K562 (cell line): Measurements from ENCODE around the gene HDAC1. TPM values are rescaled to one million over a fixed set of nuclear protein-coding genes. Genes with fewer than 3 reads are reported as not detected.

Experiments used
- ATAC-seq: fragments of 200-7000 bp; cut with Tn5 transposase; 3 replicates; pipeline ENCODE4 v1.9.1; 2020; ENCODE audit warnings: moderate library complexity
- BruUV-seq: library from RNA; stranded (reverse); fragments of 400-500 nt; replicated peaks from 2 replicates; lab custom pipeline; 2021; lab: Mats Ljungman, UMichigan
- CTCF ChIA-PET: fragments of 300-600 bp; formaldehyde crosslinking; extraction: SDS; loops from one replicate; lab custom pipeline; 2021; ENCODE audit warnings: low intra/inter-chr PET ratio; lab: Yijun Ruan, JAX
- POLR2A ChIA-PET: fragments of 300-600, 350-650 bp; sonication (Branson Sonifier 250); formaldehyde crosslinking; extraction: SDS; loops from one replicate; lab custom pipeline; 2021; ENCODE audit warnings: antibody characterized with exemption, inconsistent platforms; lab: Yijun Ruan, JAX
- DNase-seq, 4 experiments: peaks; one replicate each; pipeline versions ENCODE4 v3.0.0 to v3.0.0-alpha.2; 2011 to 2018; ENCODE audit warnings: low spot score in 3 of 4, mixed read lengths in 3 of 4; ENCODE audit errors: extremely low read depth in 1 of 4
- FAIRE-seq: peaks from 2 replicates; lab custom pipeline; 2011; peaks lifted over from hg19 to GRCh38; lab: Jason Lieb, UNC
- H2AFZ ChIP-seq: 2 replicates; pipeline ENCODE4 v1.6.0; 2011; ENCODE audit warnings: low read depth, low read length, control low read depth, inconsistent platforms
- H3K27ac ChIP-seq: fragments of 200-600 bp; 3 replicates; pipeline ENCODE4 v1.8.0; 2011; ENCODE audit warnings: low read depth, mild to moderate bottlenecking, control low read depth, inconsistent platforms, low read length, moderate library complexity, mixed read lengths; ENCODE audit errors: extremely low read depth
- H3K27me3 ChIP-seq, 2 experiments: fragments of 300-600 bp in 1 of 2; 2 replicates in 1 of 2; 3 replicates in 1 of 2; pipeline versions ENCODE4 v1.6.0 to v1.8.0; 2011; ENCODE audit warnings: inconsistent platforms in 2 of 2, low read length in 2 of 2, mild to moderate bottlenecking in 1 of 2, mixed read lengths in 1 of 2, moderate library complexity in 1 of 2; ENCODE audit not compliant: control insufficient read depth in 2 of 2, insufficient read depth in 2 of 2
- H3K36me3 ChIP-seq: fragments of 300-600 bp; 3 replicates; pipeline ENCODE4 v1.8.0; 2011; ENCODE audit warnings: mild to moderate bottlenecking, low read length, inconsistent platforms; ENCODE audit not compliant: control insufficient read depth, insufficient read depth
- H3K4me1 ChIP-seq, 2 experiments: fragments of 200-600 bp in 1 of 2; replicated peaks in 1 of 2; 2 replicates in 1 of 2; 3 replicates in 1 of 2; pipeline versions ENCODE4 v1.5.1 to v1.8.0; 2011; ENCODE audit warnings: inconsistent platforms in 2 of 2, low read length in 2 of 2, mild to moderate bottlenecking in 1 of 2, mixed read lengths in 1 of 2, moderate library complexity in 1 of 2; ENCODE audit not compliant: control insufficient read depth in 2 of 2, insufficient read depth in 2 of 2
- H3K4me2 ChIP-seq: 2 replicates; pipeline ENCODE4 v1.6.1; 2011; ENCODE audit warnings: low read length, control low read depth, inconsistent platforms, mixed read lengths; ENCODE audit not compliant: insufficient read depth
- H3K4me3 ChIP-seq: fragments of 200-600 bp; sonication (generic), shearing (Covaris generic); 2 replicates; pipeline ENCODE4 v1.5.1; 2016; ENCODE audit warnings: control low read depth, inconsistent platforms
- H3K79me2 ChIP-seq: fragments of 200-600 bp; 3 replicates; pipeline ENCODE4 v1.8.0; 2011; ENCODE audit warnings: low read length, inconsistent platforms; ENCODE audit not compliant: control insufficient read depth, insufficient read depth
- H3K9ac ChIP-seq, 2 experiments: 2 replicates each; pipeline versions ENCODE4 v1.6.0 to v1.6.1; 2011; ENCODE audit warnings: low read depth in 2 of 2, low read length in 2 of 2, control low read depth in 1 of 2, inconsistent platforms in 1 of 2, mild to moderate bottlenecking in 1 of 2, mixed read lengths in 1 of 2; ENCODE audit not compliant: insufficient read depth in 1 of 2
- H3K9me1 ChIP-seq: one replicate; pipeline ENCODE4 v1.6.0; 2011; ENCODE audit warnings: inconsistent platforms, mild to moderate bottlenecking, low read length, moderate library complexity; ENCODE audit not compliant: control insufficient read depth, insufficient read depth
- H3K9me3 ChIP-seq: replicated peaks from 2 replicates; pipeline ENCODE4 v1.5.1; 2011; ENCODE audit warnings: low read depth, low read length, inconsistent platforms; ENCODE audit not compliant: control insufficient read depth, insufficient read depth
- H4K20me1 ChIP-seq: replicated peaks from 2 replicates; pipeline ENCODE4 v1.6.1; 2011; ENCODE audit warnings: low read length, inconsistent platforms, mixed read lengths; ENCODE audit not compliant: control insufficient read depth, insufficient read depth
- KAT8 ChIP-seq: fragments of 450-650 bp; IDR thresholded peaks from 2 replicates; pipeline ENCODE4 v1.6.1; 2016; ENCODE audit warnings: low read depth, mild to moderate bottlenecking
- NFXL1 ChIP-seq: fragments of 450-650 bp; formaldehyde crosslinking; IDR thresholded peaks from 2 replicates; pipeline ENCODE4 v1.4.0; 2021; ENCODE audit warnings: mild to moderate bottlenecking
- SUPT5H ChIP-seq: fragments of 450-650 bp; IDR thresholded peaks from 2 replicates; pipeline ENCODE4 v1.6.1; 2016
- ZBTB7A ChIP-seq: IDR thresholded peaks from 2 replicates; pipeline ENCODE4 v1.6.1; 2011; ENCODE audit warnings: low read depth, mild to moderate bottlenecking, low read length, moderate library complexity, borderline replicate concordance; ENCODE audit not compliant: control insufficient read depth
- WGBS: fragments of 100-300 bp; shearing (Covaris generic); methylation state at CpG from one replicate; pipeline ENCODE4 v1.1.6; 2016; ENCODE audit warnings: low coverage, mixed read lengths; ENCODE audit not compliant: insufficient coverage; ENCODE audit errors: missing lambda C conversion rate; 5-methylcytosine and 5-hydroxymethylcytosine counted together
- in situ Hi-C: fragments of 300-500 bp; cut with MboI; formaldehyde crosslinking; loops from 4 replicates; pipeline ENCODE4 v1.15.0; 2018; ENCODE audit warnings: inconsistent platforms, mixed read lengths
- intact Hi-C: fragments of 100-400 bp; cut with micrococcal nuclease; formaldehyde crosslinking; loops from 2 replicates; pipeline ENCODE4 v1.14.2; 2022
- polyA plus RNA-seq, 8 experiments: library from polyadenylated mRNA; depleted of rRNA in 4 of 8; stranded (reverse) in 5 of 8; unstranded in 3 of 8; fragments of >200 nt; fragmentation: Nextera tagmentation in 2 of 8; fragmentation: Illumina TruSeq in 1 of 8; extraction: Ambion mirVana in 2 of 8; extraction: Trizol in 1 of 8; gene quantifications; 2 replicates each; pipeline versions ENCODE4 v1.2.1 to v1.2.3, GENCODE V29; 2011 to 2014; ENCODE audit warnings: inconsistent platforms in 1 of 8, missing spikeins in 1 of 8
- total RNA-seq, 7 experiments: library from RNA; depleted of rRNA in 6 of 7; stranded (reverse); fragments of >200 nt in 6 of 7; fragmentation: Illumina TruSeq in 2 of 7; extraction: Trizol in 2 of 7; gene quantifications; 2 replicates each; pipeline versions ENCODE4 v1.2.1 to v1.2.3, GENCODE V29; 2011 to 2021; ENCODE audit warnings: low replicate concordance in 1 of 7

The HDAC1 gene
- total and polyA plus RNA-seq, 9 of the 15 experiments (the other 6 are each of a cell fraction or from before 2014, with no cell fraction given) = 169 to 384 (median 193) TPM

DNA sequence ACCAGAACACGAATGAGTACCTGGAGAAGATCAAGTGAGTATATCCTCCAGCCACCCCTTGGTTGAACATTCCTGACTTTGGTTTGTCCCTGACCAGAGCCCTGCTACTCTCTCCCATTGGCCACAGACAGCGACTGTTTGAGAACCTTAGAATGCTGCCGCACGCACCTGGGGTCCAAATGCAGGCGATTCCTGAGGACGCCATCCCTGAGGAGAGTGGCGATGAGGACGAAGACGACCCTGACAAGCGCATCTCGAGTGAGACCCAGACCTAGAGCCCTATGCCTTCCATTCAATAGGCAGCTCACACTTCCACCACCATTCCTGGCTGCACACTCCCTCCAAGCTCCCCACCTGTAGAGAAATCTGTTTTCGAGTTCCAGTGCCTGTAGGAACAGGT is 39.7 kb downstream of the HDAC1 start:
- Histone ChIP-seq H3K36me3 (peaks cover 83% of the 10 kb centered on the region), H3K27me3 (no peaks in the 10 kb centered on the region), H3K79me2 (peaks cover 27% of the 10 kb centered on the region), H2AFZ (no peak overlapping the region), H3K9ac (peak overlapping the region in 1 of 2 experiments; percentile 62; a peak in 1 of 4 replicates), H3K4me2 (no peak overlapping the region), H3K9me1 (peaks cover 6% of the 10 kb centered on the region), H4K20me1 (peaks cover 14% of the 10 kb centered on the region; the same call in 1 of the 2 replicates), H3K27ac (no peak overlapping the region), H3K4me1 (peaks cover 18 to 23% of the 10 kb centered on the region in 2 experiments), H3K9me3 (no peaks in the 10 kb centered on the region), H3K4me3 (no peak overlapping the region)
- POLR2A ChIA-PET = interaction anchor here (0.6 to 5.9 kb wide), 17 partner anchors 10 to 189 kb away, joined by 3 to 75 read pairs (median 4); partner anchors contain the start of genes BSDC1, CCDC28B and HDAC1
- intact Hi-C loops (no loop called here), in situ Hi-C loops (no loop called here)
- TF ChIP-seq SUPT5H (0 out of 2 replicates have a peak, but pooled peaks have one; percentile 2), KAT8 (no peak), NFXL1 (CRISPR knock-in tag) (no peak), ZBTB7A (no peak)
- ATAC-seq (no peak), DNase-seq (no peak), FAIRE-seq (no peak)
- no TSS peak for BruUV-seq
- CTCF ChIA-PET = interaction anchor here (0.6 kb wide), 1 partner anchor 64 kb away, joined by 3 read pairs; no protein-coding TSS in a partner anchor
- 88% methylated on average over 12 of the region's 12 CpGs for WGBS
